HEK293 (cell line): ENCODE results near the gene PDE11A.

ENCODE experiments used
- CTCF ChIA-PET: fragments of 350-600 bp; formaldehyde crosslinking; extraction: SDS; loops from one replicate; lab custom pipeline; 2021; ENCODE audit warnings: antibody characterized with exemption; lab: Yijun Ruan, JAX
- POLR2A ChIA-PET: fragments of 300-600 bp; formaldehyde crosslinking; extraction: SDS; loops from one replicate; lab custom pipeline; 2020; ENCODE audit warnings: antibody characterized with exemption, inconsistent platforms; lab: Yijun Ruan, JAX
- H3K27ac ChIP-seq: fragments of 200-500 bp; sonication (Bioruptor generic); 2 replicates; pipeline ENCODE4 v1.5.1; 2014; ENCODE audit warnings: low read depth, low read length, control low read depth, inconsistent platforms; ENCODE audit errors: extremely low read depth
- H3K36me3 ChIP-seq, 2 experiments: fragments of 200-500 bp in 1 of 2; sonication (Bioruptor generic) in 1 of 2; 1 replicate in 1 of 2; 2 replicates in 1 of 2; pipeline ENCODE4 v1.5.1; 2014 to 2017; ENCODE audit warnings: inconsistent platforms in 2 of 2, low read length in 2 of 2; ENCODE audit not compliant: control insufficient read depth in 2 of 2, insufficient read depth in 1 of 2
- H3K4me1 ChIP-seq: fragments of 200-500 bp; sonication (Bioruptor generic); 2 replicates; pipeline ENCODE4 v1.5.1; 2014; ENCODE audit warnings: mild to moderate bottlenecking, low read length, inconsistent platforms; ENCODE audit not compliant: control insufficient read depth, insufficient read depth
- H3K4me3 ChIP-seq: 2 replicates; pipeline ENCODE4 v1.5.1; 2011; ENCODE audit warnings: low read depth, mild to moderate bottlenecking, control low read depth, low read length, moderate library complexity
- H3K9me3 ChIP-seq: fragments of 200-500 bp; sonication (Bioruptor generic); 2 replicates; pipeline ENCODE4 v1.5.1; 2014; ENCODE audit warnings: low read depth, low read length, inconsistent platforms; ENCODE audit not compliant: control insufficient read depth, insufficient read depth
- HOXA7 ChIP-seq: sonication (generic); formaldehyde crosslinking; IDR thresholded peaks from 2 replicates; pipeline ENCODE4 v1.8.1; 2022; ENCODE audit warnings: missing genetic modification reagents, borderline replicate concordance
- MEIS1 ChIP-seq: sonication (generic); formaldehyde crosslinking; IDR thresholded peaks from 2 replicates; pipeline ENCODE4 v1.8.1; 2022; ENCODE audit warnings: missing genetic modification reagents, mild to moderate bottlenecking, borderline replicate concordance
- SCRT1 ChIP-seq: fragments of 450-650 bp; formaldehyde crosslinking; IDR thresholded peaks from 2 replicates; pipeline ENCODE4 v1.5.1; 2016; ENCODE audit warnings: missing biosample characterization, missing genetic modification characterization, borderline replicate concordance
- ZNF114 ChIP-seq: fragments of 450-650 bp; formaldehyde crosslinking; IDR thresholded peaks from 2 replicates; pipeline ENCODE4 v1.5.0; 2017; ENCODE audit warnings: missing biosample characterization, missing genetic modification characterization
- ZNF24 ChIP-seq: fragments of 450-650 bp; formaldehyde crosslinking; IDR thresholded peaks from 2 replicates; pipeline ENCODE4 v1.5.1; 2016; ENCODE audit warnings: missing biosample characterization, missing genetic modification characterization
- ZNF561 ChIP-seq: fragments of 450-650 bp; IDR thresholded peaks from 2 replicates; pipeline ENCODE4 v1.5.1; 2018; ENCODE audit warnings: missing biosample characterization, missing genetic modification characterization, borderline replicate concordance
- ZNF571 ChIP-seq: fragments of 450-650 bp; formaldehyde crosslinking; IDR thresholded peaks from 2 replicates; pipeline ENCODE4 v1.5.0; 2017; ENCODE audit warnings: missing biosample characterization, missing genetic modification characterization
- ZNF664 ChIP-seq: fragments of 450-650 bp; formaldehyde crosslinking; IDR thresholded peaks from 2 replicates; pipeline ENCODE4 v1.5.1; 2016; ENCODE audit warnings: missing biosample characterization, missing genetic modification characterization
- ZNF830 ChIP-seq: fragments of 450-650 bp; IDR thresholded peaks from 2 replicates; pipeline ENCODE4 v1.5.0; 2018; ENCODE audit warnings: missing biosample characterization, missing genetic modification characterization, low read depth, mild to moderate bottlenecking, moderate library complexity
- ZXDB ChIP-seq: fragments of 450-650 bp; formaldehyde crosslinking; IDR thresholded peaks from 2 replicates; pipeline ENCODE4 v1.5.1; 2016; ENCODE audit warnings: missing biosample characterization, missing genetic modification characterization
- TF ChIP-seq, protein P1 (sequence below): IDR thresholded peaks from 2 replicates; pipeline ENCODE4 v1.6.1; 2011; ENCODE audit warnings: mild to moderate bottlenecking, low read depth, low read length, borderline replicate concordance
- TF ChIP-seq, protein P2 (sequence below): fragments of 450-650 bp; formaldehyde crosslinking; IDR thresholded peaks from 2 replicates; pipeline ENCODE4 v1.5.1; 2016; ENCODE audit warnings: missing biosample characterization, missing genetic modification characterization

Gene PDE11A

DNA sequence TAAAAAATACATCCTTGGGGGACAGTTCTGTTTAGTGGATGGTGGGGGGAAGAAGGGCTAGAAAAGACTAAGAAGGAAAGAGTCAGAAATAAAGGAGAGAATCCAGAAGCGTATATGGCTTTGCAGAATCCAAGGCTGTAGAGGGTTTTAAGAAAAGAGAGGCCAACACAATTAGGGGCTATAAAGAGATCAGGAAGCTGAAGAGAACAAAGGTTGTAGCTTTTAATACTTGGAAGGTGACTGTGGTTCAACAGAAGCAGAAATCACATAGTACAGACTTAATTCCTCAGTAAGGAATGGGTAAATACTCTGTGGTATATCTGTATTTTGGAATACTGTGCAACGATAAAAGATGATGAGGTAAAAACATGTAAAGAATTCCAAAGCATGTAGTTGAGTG is 393.6 kb downstream of the PDE11A start (continued):
- no peak for TF ChIP-seq ZNF561 (tag by site-specific recombination)
- TF ChIP-seq, protein P1, sequence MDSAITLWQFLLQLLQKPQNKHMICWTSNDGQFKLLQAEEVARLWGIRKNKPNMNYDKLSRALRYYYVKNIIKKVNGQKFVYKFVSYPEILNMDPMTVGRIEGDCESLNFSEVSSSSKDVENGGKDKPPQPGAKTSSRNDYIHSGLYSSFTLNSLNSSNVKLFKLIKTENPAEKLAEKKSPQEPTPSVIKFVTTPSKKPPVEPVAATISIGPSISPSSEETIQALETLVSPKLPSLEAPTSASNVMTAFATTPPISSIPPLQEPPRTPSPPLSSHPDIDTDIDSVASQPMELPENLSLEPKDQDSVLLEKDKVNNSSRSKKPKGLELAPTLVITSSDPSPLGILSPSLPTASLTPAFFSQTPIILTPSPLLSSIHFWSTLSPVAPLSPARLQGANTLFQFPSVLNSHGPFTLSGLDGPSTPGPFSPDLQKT = no peak

DNA sequence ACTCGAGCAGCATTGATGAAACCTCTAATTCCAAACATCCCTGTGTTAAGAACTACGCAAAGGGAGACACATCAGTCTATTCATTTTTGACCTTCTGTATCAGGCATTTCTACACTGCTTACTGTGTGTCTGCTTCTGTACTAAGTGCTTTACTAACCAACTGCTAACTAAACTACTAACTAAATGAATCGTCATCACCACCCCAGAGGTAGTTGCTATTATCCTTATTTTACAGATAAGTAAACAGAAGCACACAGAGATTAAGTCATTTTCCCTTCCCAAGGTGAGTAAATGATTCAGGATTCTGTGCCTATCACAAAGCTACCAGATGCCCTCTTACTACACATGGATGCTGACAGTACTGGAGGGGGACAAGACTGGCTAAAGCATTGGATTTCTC is 395.9 kb downstream of the PDE11A start:
- peak; percentile 78; the same call in 1 of the 2 replicates for TF ChIP-seq ZNF664 (tag by site-specific recombination)
- TF ChIP-seq MEIS1 (CRISPR knock-in tag) = no peak
- TF ChIP-seq, all 188 proteins: peak for 1
- Histone ChIP-seq H3K27ac (no peak overlapping the region), H3K36me3 (no peaks in the 10 kb centered on the region), H3K9me3 (no peaks in the 10 kb centered on the region), H3K4me3 (no peak overlapping the region), H3K4me1 (no peaks in the 10 kb centered on the region)
- CTCF ChIA-PET = interaction anchor here (1.2 kb wide), 1 partner anchor 8 kb away, joined by 3 read pairs; no protein-coding TSS in a partner anchor
- POLR2A ChIA-PET = no interaction called here

DNA sequence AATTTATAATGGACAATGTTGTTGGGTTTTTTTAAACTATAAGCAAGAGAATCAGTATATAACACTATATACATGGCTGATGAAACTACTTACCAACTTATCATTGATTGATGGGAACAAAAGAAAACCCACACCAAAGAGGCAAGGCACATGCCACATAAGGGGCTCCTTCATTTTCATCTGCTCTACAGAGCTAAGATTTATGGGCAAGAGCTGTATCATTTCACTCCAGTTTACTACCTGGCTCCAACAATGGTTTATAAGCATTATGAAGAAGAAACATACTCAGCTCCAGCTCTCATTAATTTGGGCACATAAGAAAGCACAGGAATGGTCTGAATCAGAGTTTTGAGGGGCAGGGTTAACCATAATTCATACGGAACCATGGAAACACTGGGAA is 396.8 kb downstream of the PDE11A start:
- CTCF ChIA-PET = interaction anchor here (0.6 to 1.3 kb wide), 4 partner anchors 9 to 31 kb away, joined by 3 to 5 read pairs (median 3); no protein-coding TSS in a partner anchor

DNA sequence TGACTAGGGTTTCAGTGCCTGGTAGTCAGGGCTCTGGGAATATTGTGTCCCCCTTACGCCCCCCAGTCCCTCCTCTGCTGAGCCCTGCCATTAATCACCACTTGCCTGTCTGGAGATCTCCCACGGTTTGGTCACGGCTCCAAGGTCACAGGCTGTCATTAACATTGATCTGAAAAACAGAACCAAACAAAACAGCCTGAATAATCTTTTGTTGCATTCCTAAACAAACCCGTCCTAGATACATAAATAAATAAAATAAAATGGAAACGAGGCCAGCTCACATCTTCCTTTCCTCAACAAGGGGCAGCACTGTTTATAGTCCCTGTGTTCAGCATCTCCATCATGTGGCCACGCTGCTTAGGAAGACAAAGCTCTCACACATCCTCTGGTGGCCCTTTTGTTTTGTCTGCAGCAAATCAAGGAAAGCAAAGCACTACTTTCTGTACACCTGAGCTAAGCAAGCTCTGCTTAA is 397.2 kb downstream of the PDE11A start:
- H3K27ac ChIP-seq = no peak overlapping the region
- H3K36me3 ChIP-seq = no peaks in the 10 kb centered on the region
- H3K4me3 ChIP-seq = no peak overlapping the region
- H3K4me1 ChIP-seq = no peaks in the 10 kb centered on the region
- CTCF ChIA-PET = interaction anchor here (1.2 to 1.3 kb wide), 3 partner anchors 10 to 30 kb away, joined by 3 to 5 read pairs (median 3); no protein-coding TSS in a partner anchor
- POLR2A ChIA-PET = no interaction called here
- no peaks in the 10 kb centered on the region for H3K9me3 ChIP-seq
- no peak for TF ChIP-seq ZXDB (tag by site-specific recombination)
- TF ChIP-seq, protein P2, sequence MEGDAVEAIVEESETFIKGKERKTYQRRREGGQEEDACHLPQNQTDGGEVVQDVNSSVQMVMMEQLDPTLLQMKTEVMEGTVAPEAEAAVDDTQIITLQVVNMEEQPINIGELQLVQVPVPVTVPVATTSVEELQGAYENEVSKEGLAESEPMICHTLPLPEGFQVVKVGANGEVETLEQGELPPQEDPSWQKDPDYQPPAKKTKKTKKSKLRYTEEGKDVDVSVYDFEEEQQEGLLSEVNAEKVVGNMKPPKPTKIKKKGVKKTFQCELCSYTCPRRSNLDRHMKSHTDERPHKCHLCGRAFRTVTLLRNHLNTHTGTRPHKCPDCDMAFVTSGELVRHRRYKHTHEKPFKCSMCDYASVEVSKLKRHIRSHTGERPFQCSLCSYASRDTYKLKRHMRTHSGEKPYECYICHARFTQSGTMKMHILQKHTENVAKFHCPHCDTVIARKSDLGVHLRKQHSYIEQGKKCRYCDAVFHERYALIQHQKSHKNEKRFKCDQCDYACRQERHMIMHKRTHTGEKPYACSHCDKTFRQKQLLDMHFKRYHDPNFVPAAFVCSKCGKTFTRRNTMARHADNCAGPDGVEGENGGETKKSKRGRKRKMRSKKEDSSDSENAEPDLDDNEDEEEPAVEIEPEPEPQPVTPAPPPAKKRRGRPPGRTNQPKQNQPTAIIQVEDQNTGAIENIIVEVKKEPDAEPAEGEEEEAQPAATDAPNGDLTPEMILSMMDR (tag by site-specific recombination) = peak; percentile 44
- TF ChIP-seq, all 188 proteins: peak for 1

More for the DNA sequence above, 396.8 kb downstream of the PDE11A start:
- no peaks in the 10 kb centered on the region for H3K4me1 ChIP-seq
- no peak overlapping the region for H3K4me3 ChIP-seq
- no peak for TF ChIP-seq SCRT1 (tag by site-specific recombination)
- no peak overlapping the region for H3K27ac ChIP-seq
- H3K9me3 ChIP-seq = no peaks in the 10 kb centered on the region
- H3K36me3 ChIP-seq = no peaks in the 10 kb centered on the region
- POLR2A ChIA-PET = no interaction called here

DNA sequence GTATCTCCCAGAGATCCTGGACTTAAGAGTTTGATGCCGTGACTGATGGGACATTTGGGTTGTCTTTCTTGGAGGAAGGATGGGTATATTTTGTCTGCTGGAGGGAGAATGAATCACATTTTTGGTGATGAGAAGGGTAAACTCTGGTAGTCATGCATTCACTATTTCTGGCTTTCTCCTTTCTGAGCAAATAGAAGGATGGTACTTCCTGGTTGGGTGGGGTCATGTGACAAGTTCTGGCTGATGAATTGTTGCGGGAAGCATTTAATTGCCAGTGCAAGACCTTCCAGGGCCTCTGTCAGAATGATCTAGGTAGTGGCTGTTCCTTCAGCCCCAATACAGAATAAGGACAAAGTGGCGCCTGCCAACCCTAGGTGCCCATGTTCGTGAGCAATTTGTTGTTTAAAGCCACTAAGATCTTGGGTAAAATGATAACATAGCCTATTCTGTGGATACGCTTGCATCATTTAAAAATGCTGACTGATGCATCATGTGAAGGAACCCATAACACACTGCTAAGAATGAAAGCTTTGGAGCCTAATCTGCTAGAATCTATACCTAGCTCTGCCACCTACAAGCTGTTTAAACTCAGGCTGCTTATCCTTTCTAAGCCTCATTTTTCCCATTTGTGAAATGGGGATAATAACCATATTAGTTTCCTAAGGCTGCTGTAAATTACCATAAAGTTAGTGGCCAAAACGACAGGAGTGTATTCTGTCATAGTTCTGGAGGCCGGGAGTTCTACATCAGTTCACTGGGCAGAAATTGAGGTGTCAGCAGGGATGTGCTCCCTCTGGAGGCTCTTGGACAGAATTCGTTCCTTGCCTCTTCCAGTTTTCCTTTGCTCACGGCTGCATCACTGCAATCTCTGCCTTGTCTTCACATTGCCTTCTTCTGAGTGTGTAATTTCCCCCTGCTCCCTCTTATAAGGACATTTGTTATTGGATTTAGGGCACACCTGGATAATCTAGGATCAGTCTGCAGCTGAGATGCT is 398.7 kb downstream of the PDE11A start:
- no peak overlapping the region for H3K27ac ChIP-seq
- no peak overlapping the region for H3K4me3 ChIP-seq
- ChIA-PET POLR2A (no interaction called here), CTCF (interaction anchor here (1.2 kb wide), 1 partner anchor 70 kb away, joined by 4 read pairs; no protein-coding TSS in a partner anchor)
- H3K4me1 ChIP-seq = no peaks in the 10 kb centered on the region
- H3K9me3 ChIP-seq = no peaks in the 10 kb centered on the region
- no peaks in the 10 kb centered on the region for H3K36me3 ChIP-seq
- TF ChIP-seq, protein P2 (tag by site-specific recombination) = 0 out of 2 replicates have a peak, but pooled peaks have one; percentile 15
- TF ChIP-seq ZNF114 (tag by site-specific recombination) (no peak), ZNF830 (tag by site-specific recombination) (no peak), HOXA7 (CRISPR knock-in tag) (no peak), ZNF24 (tag by site-specific recombination) (no peak), ZNF571 (no peak)
